C4-2B (cell line): ENCODE results near the gene DIAPH2.

Experiments
- H3K27ac ChIP-seq: fragments of 450-650 bp; 2 replicates; pipeline ENCODE4 v1.5.1; 2017
- CTCF ChIP-seq: fragments of 450-650 bp; conservative IDR thresholded peaks from 2 replicates; pipeline ENCODE4 v1.5.1; 2017; ENCODE audit warnings: mild to moderate bottlenecking
- ZFX ChIP-seq: fragments of 450-650 bp; IDR thresholded peaks from 2 replicates; pipeline ENCODE4 v1.6.1; 2017

Gene DIAPH2

GRCh38 chrX:97539970-97540519 lies 855.4 kb downstream of the DIAPH2 start:
- no peak overlapping the region for H3K27ac ChIP-seq
- TF ChIP-seq ZFX (no peak), CTCF (no peak)

- TF ChIP-seq ZFX (no peak), CTCF (no peak)
- no peak overlapping the region for H3K27ac ChIP-seq
Measured at GRCh38 chrX:97547877-97548578, 863.4 kb downstream of the DIAPH2 start.

- no peak for TF ChIP-seq CTCF
- no peak for TF ChIP-seq ZFX
- H3K27ac ChIP-seq = no peak overlapping the region
Measured at GRCh38 chrX:97551821-97552220, 867.2 kb downstream of the DIAPH2 start.

GRCh38 chrX:97553833-97554232 lies 869.2 kb downstream of the DIAPH2 start:
- TF ChIP-seq CTCF (no peak), ZFX (no peak)

GRCh38 chrX:97556359-97556758 lies 871.7 kb downstream of the DIAPH2 start:
- H3K27ac ChIP-seq = no peak overlapping the region
- TF ChIP-seq ZFX = no peak
- TF ChIP-seq CTCF = no peak

More at GRCh38 chrX:97553833-97554232, 869.2 kb downstream of the DIAPH2 start:
- no peak overlapping the region for H3K27ac ChIP-seq

- TF ChIP-seq CTCF = no peak
- TF ChIP-seq ZFX = no peak
- no peak overlapping the region for H3K27ac ChIP-seq
Measured at GRCh38 chrX:97563531-97564133, 879.0 kb downstream of the DIAPH2 start.

GRCh38 chrX:97564496-97564895 lies 879.9 kb downstream of the DIAPH2 start:
- H3K27ac ChIP-seq = no peak overlapping the region
- no peak for TF ChIP-seq CTCF
- TF ChIP-seq ZFX = no peak
